GM20000 (cell line): ENCODE measurements around the gene DNAJC19.

Experiments used
- DNase-seq: peaks from one replicate; pipeline ENCODE4 v3.0.0; 2012; ENCODE audit warnings: low spot score
- CTCF ChIP-seq: IDR thresholded peaks from 2 replicates; pipeline ENCODE4 v1.5.1; 2012; ENCODE audit warnings: mild to moderate bottlenecking, control low read depth; ENCODE audit errors: extremely low read depth, missing control alignments

Gene DNAJC19

GRCh38 chr3:180980611-180981010, 8.9 kb downstream of the DNAJC19 start:
- no peak for TF ChIP-seq CTCF
- DNase-seq, result no peak

- DNase-seq, result no peak
- no peak for TF ChIP-seq CTCF
Measured at GRCh38 chr3:180979961-180980360, 9.6 kb downstream of the DNAJC19 start.

GRCh38 chr3:180977498-180977897, 12.0 kb downstream of the DNAJC19 start:
- TF ChIP-seq CTCF, result no peak
- DNase-seq, result no peak

GRCh38 chr3:180974286-180974685, 15.2 kb downstream of the DNAJC19 start:
- no peak for TF ChIP-seq CTCF

GRCh38 chr3:180973543-180973942, 16.0 kb downstream of the DNAJC19 start:
- DNase-seq, result no peak
- no peak for TF ChIP-seq CTCF

More at GRCh38 chr3:180974286-180974685, 15.2 kb downstream of the DNAJC19 start:
- no peak for DNase-seq

GRCh38 chr3:180970931-180971330, 18.6 kb downstream of the DNAJC19 start:
- DNase-seq, result no peak
- TF ChIP-seq CTCF, result no peak

GRCh38 chr3:180962530-180962929, 27.0 kb downstream of the DNAJC19 start:
- TF ChIP-seq CTCF, result no peak
- no peak for DNase-seq
